ENCODE data around the gene PUM1.

DNA sequence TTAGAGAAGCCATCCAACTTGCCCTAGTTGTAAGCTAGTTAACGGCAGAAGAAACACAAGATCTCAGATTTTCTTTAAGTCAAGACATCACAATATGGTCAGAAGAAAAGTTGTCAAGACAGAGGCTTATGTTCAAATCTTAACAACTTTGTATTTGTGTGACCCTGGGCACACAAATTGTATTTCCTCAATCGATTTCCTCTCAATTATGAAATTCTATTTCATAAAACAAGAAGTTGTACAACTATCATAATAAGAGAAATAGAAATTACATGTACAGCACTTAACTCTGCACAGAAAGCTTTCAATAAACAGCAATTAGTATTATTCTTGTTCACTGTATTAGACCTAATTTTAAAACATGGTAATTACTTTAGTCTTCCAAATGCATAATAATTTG lies 94.0 kb downstream of the PUM1 start:
- TF ChIP-seq, protein P1, sequence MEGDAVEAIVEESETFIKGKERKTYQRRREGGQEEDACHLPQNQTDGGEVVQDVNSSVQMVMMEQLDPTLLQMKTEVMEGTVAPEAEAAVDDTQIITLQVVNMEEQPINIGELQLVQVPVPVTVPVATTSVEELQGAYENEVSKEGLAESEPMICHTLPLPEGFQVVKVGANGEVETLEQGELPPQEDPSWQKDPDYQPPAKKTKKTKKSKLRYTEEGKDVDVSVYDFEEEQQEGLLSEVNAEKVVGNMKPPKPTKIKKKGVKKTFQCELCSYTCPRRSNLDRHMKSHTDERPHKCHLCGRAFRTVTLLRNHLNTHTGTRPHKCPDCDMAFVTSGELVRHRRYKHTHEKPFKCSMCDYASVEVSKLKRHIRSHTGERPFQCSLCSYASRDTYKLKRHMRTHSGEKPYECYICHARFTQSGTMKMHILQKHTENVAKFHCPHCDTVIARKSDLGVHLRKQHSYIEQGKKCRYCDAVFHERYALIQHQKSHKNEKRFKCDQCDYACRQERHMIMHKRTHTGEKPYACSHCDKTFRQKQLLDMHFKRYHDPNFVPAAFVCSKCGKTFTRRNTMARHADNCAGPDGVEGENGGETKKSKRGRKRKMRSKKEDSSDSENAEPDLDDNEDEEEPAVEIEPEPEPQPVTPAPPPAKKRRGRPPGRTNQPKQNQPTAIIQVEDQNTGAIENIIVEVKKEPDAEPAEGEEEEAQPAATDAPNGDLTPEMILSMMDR (IDR thresholded peaks at IDR 0.05): no peak
- no peak for TF ChIP-seq REST (IDR thresholded peaks at IDR 0.05; ENCODE audit: insufficient read depth in 1 of 2, low read depth in 2 of 2, low read length in 1 of 2)
- TF ChIP-seq POLR2AphosphoS5 (IDR thresholded peaks at IDR 0.05; ENCODE audit: low read depth, low read length): no peak

Data from Panc1 (cell line).